Erythroblast (primary cell): Measurements from ENCODE around the gene IFNLR1.

Experiments
- GATA1 ChIP-seq: IDR thresholded peaks from 2 replicates; pipeline ENCODE4 v1.6.1; 2011; ENCODE audit warnings: low read depth, mild to moderate bottlenecking, control low read depth, low read length, moderate library complexity
- POLR2A ChIP-seq: IDR thresholded peaks from 2 replicates; pipeline ENCODE4 v1.6.1; 2011; ENCODE audit warnings: mild to moderate bottlenecking, low read length

DNA sequence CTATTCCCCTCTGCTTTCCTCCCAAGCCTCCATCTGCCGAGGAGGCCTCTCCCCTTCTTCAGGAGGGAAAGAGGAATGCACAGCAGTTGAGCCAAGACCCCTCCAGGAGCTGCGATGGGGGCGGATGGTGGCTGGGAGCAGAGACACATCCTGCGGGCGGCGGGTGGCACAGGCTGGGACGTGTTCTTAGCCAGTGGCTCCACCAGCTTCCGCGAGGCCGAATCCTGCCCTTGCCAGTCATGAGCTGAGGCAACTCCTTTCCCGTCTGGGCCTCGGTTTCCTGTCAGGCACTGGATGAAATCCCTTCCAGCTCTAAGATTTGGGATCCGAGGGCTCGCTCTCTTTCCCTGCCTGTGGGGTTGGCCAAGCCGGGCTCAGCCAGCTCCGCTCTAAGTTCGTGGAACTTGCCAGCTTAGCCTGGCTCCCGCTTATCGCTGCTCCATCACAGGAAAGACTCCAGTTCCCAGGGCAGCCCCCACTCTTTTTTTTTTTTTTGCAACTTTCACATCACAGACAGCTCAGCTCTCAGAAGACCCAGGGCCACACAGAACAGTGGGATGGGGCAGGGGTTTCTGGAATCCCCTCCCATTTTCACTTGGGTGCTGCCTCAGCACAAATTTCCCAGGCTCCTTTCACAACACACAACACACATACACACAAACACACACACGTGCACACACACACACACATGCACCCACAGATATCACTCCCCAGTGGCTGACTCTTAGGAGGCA is 75.7 kb downstream of the IFNLR1 start:
- no peak for TF ChIP-seq POLR2A
- TF ChIP-seq GATA1: no peak
